MM.1S (cell line): ENCODE measurements around the gene RIPOR3.
"Not testable (repeated sequence)": the region's sequence is repeated elsewhere in the genome, so short reads cannot be mapped to it uniquely, and the experiment has no call there.

Experiments used
- DNase-seq: peaks from one replicate; pipeline ENCODE4 v3.0.0-alpha.2; 2015
- H2AFZ ChIP-seq: fragments of 300-600 bp; sonication (generic); 2 replicates; pipeline ENCODE4 v1.6.0; 2016; ENCODE audit warnings: antibody characterized with exemption, low read length
- H3F3A ChIP-seq: fragments of 300-600 bp; sonication (generic); 2 replicates; pipeline ENCODE4 v1.6.1; 2016; ENCODE audit warnings: mild to moderate bottlenecking, antibody characterized with exemption, low read length, moderate library complexity, mixed read lengths; ENCODE audit not compliant: insufficient read depth
- H3K27ac ChIP-seq: fragments of 300-600 bp; sonication (generic); 2 replicates; pipeline ENCODE4 v1.5.1; 2016; ENCODE audit warnings: mild to moderate bottlenecking, low read length
- H3K27me3 ChIP-seq: fragments of 300-600 bp; sonication (generic); replicated peaks from 2 replicates; pipeline ENCODE4 v1.6.0; 2016; ENCODE audit warnings: low read length; ENCODE audit not compliant: insufficient read depth
- H3K36me3 ChIP-seq: fragments of 300-600 bp; sonication (generic); replicated peaks from 2 replicates; pipeline ENCODE4 v1.6.1; 2016; ENCODE audit warnings: mild to moderate bottlenecking, low read length, mixed read lengths; ENCODE audit not compliant: insufficient read depth
- H3K4me1 ChIP-seq: fragments of 300-600 bp; sonication (generic); 2 replicates; pipeline ENCODE4 v1.6.1; 2016; ENCODE audit warnings: low read length, mixed read lengths
- H3K4me2 ChIP-seq: fragments of 300-600 bp; sonication (generic); 2 replicates; pipeline ENCODE4 v1.6.0; 2016; ENCODE audit warnings: low read depth, low read length
- H3K4me3 ChIP-seq: fragments of 300-600 bp; sonication (generic); 2 replicates; pipeline ENCODE4 v1.5.1; 2016; ENCODE audit warnings: low read length, mixed read lengths
- H3K79me2 ChIP-seq: fragments of 300-600 bp; sonication (generic); 2 replicates; pipeline ENCODE4 v1.6.1; 2016; ENCODE audit warnings: mixed run types, low read length, mixed read lengths
- H3K9ac ChIP-seq: fragments of 300-600 bp; sonication (generic); 2 replicates; pipeline ENCODE4 v1.6.1; 2016; ENCODE audit warnings: low read length, mixed read lengths
- H3K9me2 ChIP-seq: fragments of 300-600 bp; sonication (generic); replicated peaks from 2 replicates; pipeline ENCODE4 v1.6.1; 2016; ENCODE audit warnings: mild to moderate bottlenecking, low read length, mixed read lengths; ENCODE audit not compliant: insufficient read depth
- H3K9me3 ChIP-seq: fragments of 300-600 bp; sonication (generic); replicated peaks from 2 replicates; pipeline ENCODE4 v1.6.1; 2016; ENCODE audit warnings: mild to moderate bottlenecking, low read length, mixed read lengths; ENCODE audit not compliant: insufficient read depth
- H4K20me1 ChIP-seq: fragments of 300-600 bp; sonication (generic); 2 replicates; pipeline ENCODE4 v1.6.1; 2016; ENCODE audit warnings: mild to moderate bottlenecking, low read length, moderate library complexity, mixed read lengths; ENCODE audit not compliant: insufficient read depth
- CTCF ChIP-seq: fragments of 300-600 bp; sonication (generic); IDR thresholded peaks from 2 replicates; pipeline ENCODE4 v1.5.1; 2016; ENCODE audit warnings: antibody characterized with exemption, low read length, mixed read lengths
- EZH2 ChIP-seq: fragments of 300-600 bp; sonication (generic); optimal IDR thresholded peaks from 2 replicates; pipeline ENCODE3; 2017; ENCODE audit warnings: low read depth, mild to moderate bottlenecking, antibody characterized with exemption, low read length, mixed read lengths
- EZH2phosphoT487 ChIP-seq: fragments of 300-600 bp; sonication (generic); IDR thresholded peaks from 2 replicates; pipeline ENCODE4 v1.6.1; 2018; ENCODE audit warnings: antibody characterized with exemption, low read length

Gene RIPOR3

GRCh38 chr20:50709636-50709973, 18.3 kb upstream of the RIPOR3 start:
- H3K9ac ChIP-seq: no peak overlapping the region
- no peaks in the 10 kb centered on the region for H3K79me2 ChIP-seq
- TF ChIP-seq CTCF: no peak
- no peaks in the 10 kb centered on the region for H3K36me3 ChIP-seq
- no peaks in the 10 kb centered on the region for H3K9me3 ChIP-seq
- H3K27ac ChIP-seq: no peak overlapping the region
- no peaks in the 10 kb centered on the region for H3K27me3 ChIP-seq
- no peaks in the 10 kb centered on the region for H4K20me1 ChIP-seq
- no peaks in the 10 kb centered on the region for H3F3A ChIP-seq
- H3K4me2 ChIP-seq: no peak overlapping the region
- H3K4me1 ChIP-seq: no peaks in the 10 kb centered on the region
- no peak overlapping the region for H2AFZ ChIP-seq
- DNase-seq: no peak
- H3K4me3 ChIP-seq: no peak overlapping the region
- H3K9me2 ChIP-seq: no peaks in the 10 kb centered on the region

GRCh38 chr20:50708845-50709635, 17.7 kb upstream of the RIPOR3 start:
- H3K9me3 ChIP-seq: no peaks in the 10 kb centered on the region
- H3K27ac ChIP-seq: no peak overlapping the region
- no peaks in the 10 kb centered on the region for H3F3A ChIP-seq
- H3K79me2 ChIP-seq: no peaks in the 10 kb centered on the region
- no peak overlapping the region for H3K4me2 ChIP-seq
- no peaks in the 10 kb centered on the region for H3K36me3 ChIP-seq
- no peaks in the 10 kb centered on the region for H3K4me1 ChIP-seq
- H3K27me3 ChIP-seq: no peaks in the 10 kb centered on the region
- no peak overlapping the region for H3K9ac ChIP-seq
- no peak overlapping the region for H3K4me3 ChIP-seq
- no peak for DNase-seq
- no peaks in the 10 kb centered on the region for H4K20me1 ChIP-seq
- no peak overlapping the region for H2AFZ ChIP-seq
- TF ChIP-seq EZH2phosphoT487 (no peak), EZH2 (no peak), CTCF (no peak)
- H3K9me2 ChIP-seq: no peaks in the 10 kb centered on the region

- no peaks in the 10 kb centered on the region for H3K4me1 ChIP-seq
- H3F3A ChIP-seq: no peaks in the 10 kb centered on the region
- H4K20me1 ChIP-seq: no peaks in the 10 kb centered on the region
- no peak overlapping the region for H3K27ac ChIP-seq
- H3K4me2 ChIP-seq: no peak overlapping the region
- H3K9ac ChIP-seq: no peak overlapping the region
- H3K79me2 ChIP-seq: no peaks in the 10 kb centered on the region
- 0 out of 2 replicates have a peak, but pooled peaks cover 5% of the 10 kb centered on the region for H3K27me3 ChIP-seq
- H3K9me2 ChIP-seq: no peaks in the 10 kb centered on the region
- no peaks in the 10 kb centered on the region for H3K9me3 ChIP-seq
- TF ChIP-seq EZH2: no peak
- no peak for TF ChIP-seq EZH2phosphoT487
- H3K36me3 ChIP-seq: no peaks in the 10 kb centered on the region
- no peak overlapping the region for H2AFZ ChIP-seq
- no peak for DNase-seq
- no peak overlapping the region for H3K4me3 ChIP-seq
Observed at GRCh38 chr20:50704971-50705370, 13.6 kb upstream of the RIPOR3 start.

GRCh38 chr20:50704514-50704913, 13.2 kb upstream of the RIPOR3 start:
- Histone ChIP-seq H3K9ac (no peak overlapping the region), H3F3A (no peaks in the 10 kb centered on the region), H3K9me3 (no peaks in the 10 kb centered on the region), H3K27ac (no peak overlapping the region), H3K79me2 (no peaks in the 10 kb centered on the region), H3K4me3 (no peak overlapping the region), H2AFZ (no peak overlapping the region), H4K20me1 (no peaks in the 10 kb centered on the region), H3K27me3 (0 out of 2 replicates have a peak, but pooled peaks cover 5% of the 10 kb centered on the region), H3K9me2 (no peaks in the 10 kb centered on the region), H3K4me2 (no peak overlapping the region), H3K36me3 (no peaks in the 10 kb centered on the region), H3K4me1 (no peaks in the 10 kb centered on the region)
- DNase-seq: no peak
- no peak for TF ChIP-seq EZH2phosphoT487
- TF ChIP-seq EZH2: no peak
- no peak for TF ChIP-seq CTCF

- not testable (repeated sequence) for H3K9me3 ChIP-seq, H3K36me3 ChIP-seq, H3K27ac ChIP-seq, H3K27me3 ChIP-seq, H3K9ac ChIP-seq, H3K79me2 ChIP-seq, H3F3A ChIP-seq, H3K9me2 ChIP-seq, H3K4me1 ChIP-seq, DNase-seq, H3K4me3 ChIP-seq, H3K4me2 ChIP-seq, H4K20me1 ChIP-seq, H2AFZ ChIP-seq
Observed at GRCh38 chr20:50703651-50704438, 12.5 kb upstream of the RIPOR3 start.
